GM19467 (cell line): Measurements from ENCODE around the gene PPP1R26.
"Not testable (repeated sequence)": the region's sequence is repeated elsewhere in the genome, so short reads cannot be mapped to it uniquely, and the experiment has no call there.

Experiments
- ATAC-seq: cut with Tn5 transposase; IDR thresholded peaks from one replicate; pipeline ENCODE4 v1.9.1; 2021; ENCODE audit warnings: mild to moderate bottlenecking, moderate library complexity; ENCODE audit not compliant: unreplicated experiment

PPP1R26 gene, protein sequence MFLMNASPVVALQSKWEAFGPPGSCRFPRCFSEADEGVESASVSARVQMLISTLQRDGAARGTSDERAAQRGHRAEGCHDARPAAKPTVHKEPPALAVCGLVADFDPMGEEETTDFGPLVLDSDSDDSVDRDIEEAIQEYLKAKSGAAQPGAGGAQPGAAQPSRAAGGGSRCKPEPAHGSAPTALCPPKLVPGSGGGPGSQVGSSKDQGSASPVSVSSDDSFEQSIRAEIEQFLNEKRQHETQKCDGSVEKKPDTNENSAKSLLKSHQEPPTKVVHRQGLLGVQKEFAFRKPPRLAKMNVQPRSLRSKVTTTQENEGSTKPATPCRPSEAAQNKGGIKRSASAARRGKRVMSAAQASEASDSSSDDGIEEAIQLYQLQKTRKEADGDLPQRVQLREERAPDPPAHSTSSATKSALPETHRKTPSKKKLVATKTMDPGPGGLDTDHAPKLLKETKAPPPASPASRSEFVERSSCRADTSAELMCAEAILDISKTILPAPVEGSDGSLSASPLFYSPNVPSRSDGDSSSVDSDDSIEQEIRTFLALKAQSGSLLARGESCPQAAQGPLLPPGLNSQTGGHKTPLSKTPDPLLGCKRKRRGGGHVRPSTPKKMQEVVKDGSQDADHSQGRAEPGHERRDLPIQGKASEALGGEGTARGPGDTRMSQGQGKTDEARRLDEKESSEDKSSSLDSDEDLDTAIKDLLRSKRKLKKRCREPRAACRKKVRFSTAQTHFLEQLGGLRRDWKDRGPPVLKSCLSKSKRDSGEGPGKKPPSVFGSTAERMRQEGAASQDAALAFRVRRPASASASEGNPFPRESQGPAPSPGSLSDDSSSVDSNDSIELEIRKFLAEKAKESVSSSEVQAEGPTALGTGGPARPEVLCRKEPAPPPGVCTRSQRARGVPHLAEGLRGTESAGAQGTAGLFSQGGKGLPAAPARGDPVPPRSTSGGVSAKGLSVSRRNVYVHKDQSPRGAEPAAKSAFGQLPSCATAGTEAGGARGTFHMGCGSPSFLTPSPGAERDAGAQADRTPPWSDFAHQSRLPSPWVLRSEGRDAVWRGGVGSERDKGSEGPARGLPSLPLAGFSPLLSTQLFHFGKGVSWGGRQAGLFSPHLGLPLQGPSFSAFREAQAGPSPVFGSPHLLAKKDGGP (N-terminal part only)

DNA sequence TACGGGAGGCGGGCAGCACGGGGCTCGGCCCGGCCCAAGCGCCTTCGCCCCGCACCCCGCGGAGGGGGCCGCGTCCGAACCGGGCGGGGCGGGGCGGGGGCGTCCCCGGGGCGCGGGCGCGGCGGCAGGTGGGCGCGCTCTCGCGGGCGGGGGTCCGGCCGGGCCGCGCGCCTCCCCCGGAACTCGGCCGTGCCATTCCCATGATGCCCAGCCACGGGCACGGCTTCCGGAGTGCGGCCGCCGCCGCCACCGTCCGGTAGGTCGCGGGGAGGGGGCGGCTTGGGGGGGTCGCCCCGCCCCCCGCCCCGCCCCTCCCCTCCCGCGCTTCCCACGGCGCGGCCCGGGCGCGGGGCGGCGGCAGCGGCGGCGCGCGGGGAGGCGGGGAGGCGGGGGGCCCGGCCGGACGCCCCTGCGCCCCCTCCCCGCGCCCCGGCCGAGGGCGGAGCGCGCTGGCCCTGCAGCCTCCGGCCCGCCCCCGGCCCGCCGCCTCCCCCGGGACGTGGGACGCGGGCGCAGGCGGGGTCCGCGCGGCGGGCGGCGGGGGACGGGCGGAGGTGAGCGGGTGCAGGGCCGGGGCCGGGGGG lies at the start of gene PPP1R26:
PPP1R26 (plus strand) TSS at position 314 of the 584 bp plus-strand sequence. CDS start 4,729 bp downstream, outside the sequence.
- ATAC-seq = no peak

DNA sequence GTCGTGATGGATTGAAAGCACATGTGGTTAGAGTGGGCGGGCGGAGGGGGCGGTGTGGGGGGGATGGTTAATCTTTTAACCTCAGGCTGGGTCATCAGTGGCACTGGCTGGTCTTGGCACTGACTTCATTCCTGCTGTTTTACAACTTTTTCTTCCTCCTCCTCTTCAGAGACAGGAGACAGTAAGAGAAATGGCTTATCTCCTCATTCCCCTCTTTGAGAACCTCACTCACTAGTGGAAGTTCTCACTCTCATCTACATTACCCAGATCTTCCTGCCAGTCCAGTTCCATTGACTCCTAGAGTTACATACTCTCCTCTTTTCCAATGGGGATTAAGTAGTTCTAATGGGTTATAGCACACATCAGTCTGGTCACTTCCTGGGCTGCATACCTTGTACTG lies 42.3 kb upstream of the PPP1R26 start:
- no peak for ATAC-seq

DNA sequence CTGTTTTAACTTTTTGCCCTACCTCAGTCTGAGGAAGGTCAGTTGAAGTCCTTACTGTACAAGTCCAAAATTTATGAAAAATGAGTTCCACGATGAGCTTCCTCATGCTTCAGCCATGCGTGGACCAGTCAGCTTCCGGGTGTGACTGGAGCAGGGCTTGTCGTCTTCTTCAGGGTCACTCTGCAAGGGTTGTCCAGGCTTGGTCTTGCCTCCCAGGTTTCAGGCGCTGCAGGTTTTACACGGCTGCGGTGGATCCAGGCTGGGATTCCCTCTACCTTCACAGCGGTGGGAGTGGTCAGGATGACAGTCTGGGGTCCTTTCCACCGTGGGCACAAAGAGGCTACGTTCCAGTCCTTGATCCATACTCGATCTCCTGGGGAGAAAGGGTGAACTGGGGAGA lies 41.9 kb upstream of the PPP1R26 start:
- ATAC-seq = not testable (repeated sequence)

DNA sequence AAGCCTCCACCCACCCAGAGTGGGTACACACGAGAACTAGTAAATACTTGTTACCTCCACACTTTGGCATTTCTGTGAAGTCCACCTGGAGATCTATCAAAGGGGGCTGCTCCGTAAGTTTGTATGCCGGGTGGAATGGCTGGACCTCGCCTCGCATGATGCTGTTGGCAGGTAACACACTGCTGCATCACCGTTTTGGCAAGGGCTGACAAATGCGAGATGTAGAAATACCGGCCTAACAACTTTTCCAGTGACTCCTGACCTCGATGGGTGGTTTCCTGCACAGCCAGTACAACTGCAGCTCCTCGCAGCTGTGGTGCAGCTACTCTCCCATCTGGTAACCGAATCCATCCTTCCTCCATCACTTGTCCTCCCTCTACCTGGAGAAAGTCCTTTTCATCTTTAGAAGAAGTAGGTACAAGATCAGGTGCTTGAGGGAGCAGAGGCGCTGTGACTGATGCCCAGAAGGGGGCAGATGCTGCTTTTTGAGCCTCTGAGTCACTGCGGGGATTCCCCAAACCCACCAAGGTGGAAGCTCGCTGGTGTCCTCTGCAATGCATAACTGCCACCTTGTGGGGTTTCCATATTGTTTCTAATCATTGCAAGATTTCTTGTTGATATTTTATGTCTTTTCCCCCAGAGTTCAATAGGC lies 40.9 kb upstream of the PPP1R26 start:
- ATAC-seq = not testable (repeated sequence)

DNA sequence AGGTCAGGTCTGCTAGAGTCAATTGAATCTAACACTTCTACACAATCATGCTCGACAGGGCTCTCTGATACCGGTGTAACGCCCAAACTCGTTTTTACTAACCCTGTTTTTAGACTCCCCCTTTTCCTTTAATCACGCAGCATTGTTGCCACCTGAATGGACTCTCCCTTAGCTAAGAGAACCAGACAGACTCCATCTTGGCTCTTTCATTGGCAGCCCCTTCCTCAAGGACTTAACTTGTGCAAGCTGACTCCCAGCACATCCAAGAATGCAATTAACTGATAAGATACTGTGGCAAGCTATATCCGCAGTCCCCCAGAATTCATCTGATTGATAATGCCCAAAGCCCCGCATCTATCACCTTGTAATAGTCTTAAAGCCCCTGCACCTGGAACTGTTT lies 40.1 kb upstream of the PPP1R26 start:
- not testable (repeated sequence) for ATAC-seq

DNA sequence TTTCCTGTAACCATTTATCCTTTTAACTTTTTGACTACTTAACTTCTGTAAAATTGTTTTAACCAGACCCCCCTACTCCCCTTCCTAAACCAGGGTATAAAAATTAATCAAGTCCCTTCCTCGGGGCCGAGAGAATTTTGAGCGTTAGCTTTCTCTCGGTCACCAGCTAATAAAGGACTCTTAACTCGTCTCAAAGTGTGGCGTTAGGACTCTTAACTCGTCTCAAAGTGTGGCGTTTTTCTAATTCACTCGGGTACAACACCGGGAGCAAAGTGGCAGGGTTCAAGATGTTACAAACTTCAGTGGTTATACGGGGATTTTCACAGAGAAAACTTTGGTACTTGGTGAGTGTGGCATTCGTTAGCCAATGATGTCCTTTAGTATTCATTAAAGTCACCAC lies 39.7 kb upstream of the PPP1R26 start:
- ATAC-seq = no peak

DNA sequence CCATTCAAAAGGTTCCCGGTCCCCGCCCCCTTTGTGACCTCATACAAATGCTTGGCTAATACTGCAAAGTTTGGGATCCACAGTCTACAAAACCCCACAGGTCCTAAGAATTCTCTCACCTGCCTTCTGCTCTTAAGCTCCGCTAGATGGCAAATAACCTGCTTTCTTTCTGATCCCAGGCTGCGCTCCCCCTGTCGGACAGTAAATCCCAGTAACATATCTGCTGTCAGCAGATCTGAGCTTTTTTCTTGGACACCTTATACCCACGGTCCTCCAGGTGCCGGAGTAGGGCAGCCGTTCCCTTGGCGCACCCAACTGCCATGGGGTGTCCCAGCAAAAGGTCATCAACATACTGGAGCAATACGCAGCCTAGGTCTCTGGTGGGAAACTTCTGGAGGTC lies 39.0 kb upstream of the PPP1R26 start:
- ATAC-seq = no peak

DNA sequence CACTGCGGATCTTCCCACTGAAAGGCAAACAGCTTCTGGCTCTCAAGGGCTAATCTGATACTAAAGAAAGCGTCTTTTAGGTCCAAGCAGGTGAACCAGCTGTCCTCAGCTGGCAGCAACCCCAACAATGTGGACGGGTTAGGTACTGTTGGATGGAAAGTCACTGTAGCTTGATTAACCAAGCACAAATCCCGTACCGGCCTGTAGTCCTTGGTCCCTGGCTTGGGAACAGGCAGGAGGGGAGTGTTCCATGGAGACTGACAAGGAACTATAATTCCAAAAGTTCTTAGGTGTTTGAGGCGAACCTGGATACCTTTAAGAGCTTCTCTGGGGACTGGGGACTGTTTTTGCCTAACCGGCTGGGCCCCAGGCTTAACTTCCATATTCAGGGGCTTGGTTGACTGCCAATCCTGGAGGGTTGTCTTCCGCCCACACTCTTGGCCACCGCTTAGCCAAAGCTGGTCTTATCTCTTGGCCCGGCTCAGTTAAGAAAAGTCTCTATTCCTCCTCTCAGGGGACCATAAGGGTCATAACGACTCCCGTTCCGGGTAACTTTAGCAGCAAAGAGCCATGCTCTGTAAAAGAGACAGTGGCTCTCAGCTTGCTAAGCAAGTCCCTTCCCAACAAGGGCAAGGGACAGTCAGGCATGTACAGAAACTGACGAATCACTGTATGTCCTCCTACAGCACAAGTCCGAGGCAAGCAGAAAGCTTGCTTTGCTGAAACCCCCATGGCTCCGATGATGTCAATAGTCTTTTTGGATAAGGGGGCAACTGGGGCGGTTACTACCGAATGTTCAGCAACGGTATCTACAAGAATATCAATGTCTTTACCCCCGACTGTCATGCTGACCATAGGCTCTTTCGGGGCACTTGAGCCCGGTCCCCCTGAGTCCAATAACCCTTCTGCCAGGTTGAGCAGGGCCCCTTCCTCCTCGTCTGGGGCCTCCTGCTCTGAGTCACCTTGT lies 38.2 kb upstream of the PPP1R26 start:
- ATAC-seq = not testable (repeated sequence)

DNA sequence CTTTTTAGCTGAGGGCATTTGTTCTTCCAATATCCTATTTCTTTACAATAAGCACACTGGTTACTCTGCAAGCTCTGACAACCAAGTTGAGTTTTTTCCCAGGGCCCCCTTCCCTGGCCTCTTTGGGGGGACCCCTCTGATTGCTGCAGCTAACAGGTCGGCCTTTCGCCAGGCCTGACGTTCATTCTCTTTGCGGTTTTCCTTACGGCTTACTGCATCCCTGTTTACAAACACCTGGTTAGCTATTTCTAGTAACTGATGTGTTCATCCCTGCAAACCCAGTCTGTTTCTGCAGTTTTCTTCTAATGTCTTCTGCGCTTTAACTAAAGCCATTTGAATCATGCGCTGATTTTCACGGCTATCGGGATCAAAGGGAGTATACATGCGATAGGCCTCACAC lies 37.5 kb upstream of the PPP1R26 start:
- ATAC-seq = no peak

DNA sequence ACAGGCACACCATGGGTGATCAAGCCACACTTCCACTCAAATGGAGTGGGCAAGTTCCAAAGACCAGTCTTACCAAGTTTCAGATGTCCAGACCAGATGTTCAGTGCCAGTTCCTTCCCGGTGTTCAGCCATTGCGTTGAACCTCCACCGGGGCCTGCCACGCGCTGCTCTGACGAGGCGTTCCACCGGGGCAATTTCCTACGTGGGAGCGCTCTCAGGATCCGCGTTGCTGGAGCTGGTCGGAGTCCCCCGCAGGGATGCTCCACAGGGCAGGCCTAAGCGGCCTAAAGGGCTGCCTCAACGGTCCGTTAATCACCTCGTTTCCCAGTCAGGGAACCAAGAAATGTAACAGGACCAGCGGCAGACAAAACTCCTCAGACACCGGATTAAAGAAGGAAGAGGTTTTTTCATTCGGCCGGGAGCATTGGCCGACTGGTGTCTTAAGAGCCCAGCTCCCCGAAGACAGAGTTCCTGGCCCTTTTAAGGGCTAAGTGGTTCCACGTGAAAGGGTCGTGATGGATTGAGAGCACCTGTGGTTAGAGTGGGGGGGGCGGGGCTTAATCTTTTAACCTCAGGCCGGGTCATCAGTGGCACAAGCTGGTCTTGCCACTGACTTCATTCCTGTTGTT lies 35.7 kb upstream of the PPP1R26 start:
- ATAC-seq = no peak

DNA sequence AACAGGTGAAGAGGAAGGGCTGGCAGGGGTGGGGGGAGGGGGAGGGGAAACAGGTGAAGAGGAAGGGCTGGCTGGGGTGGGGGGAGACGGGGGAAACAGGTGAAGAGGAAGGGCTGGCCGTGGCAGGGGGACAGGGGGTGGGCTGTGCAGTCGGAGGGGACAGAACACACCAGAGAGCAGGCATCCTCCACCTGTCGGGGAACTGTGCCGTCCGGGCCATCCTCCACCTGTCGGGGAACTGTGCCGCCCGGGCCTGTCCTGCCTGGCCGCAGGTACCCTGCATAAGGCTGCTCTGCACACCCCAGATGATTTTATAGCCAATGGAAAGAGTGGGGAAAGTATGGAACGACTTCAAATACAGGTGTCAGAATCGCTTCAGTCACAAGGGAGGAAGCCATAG lies 32.5 kb upstream of the PPP1R26 start:
- ATAC-seq = no peak

DNA sequence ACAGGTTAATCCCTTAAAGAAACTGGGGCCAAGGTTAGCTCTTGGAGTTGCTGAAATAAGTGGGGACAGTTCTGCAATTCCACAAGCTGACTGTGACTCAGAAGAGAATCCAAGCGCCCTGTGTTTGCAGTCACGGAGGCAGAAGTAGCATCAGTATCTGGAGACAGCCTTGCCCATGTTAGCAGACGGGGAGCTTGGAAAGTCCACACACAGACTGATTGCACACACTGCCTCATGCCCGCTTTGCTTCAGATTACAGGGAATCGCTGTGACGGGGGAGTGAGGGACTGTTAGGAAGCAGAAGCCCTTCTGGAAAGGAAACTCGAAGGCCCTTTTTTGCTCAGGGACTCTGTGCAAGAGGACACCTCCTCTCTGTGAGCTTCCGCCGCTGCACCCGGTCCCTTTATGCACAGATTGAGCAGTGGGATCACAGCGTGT lies 30.9 kb upstream of the PPP1R26 start:
- ATAC-seq = no peak

DNA sequence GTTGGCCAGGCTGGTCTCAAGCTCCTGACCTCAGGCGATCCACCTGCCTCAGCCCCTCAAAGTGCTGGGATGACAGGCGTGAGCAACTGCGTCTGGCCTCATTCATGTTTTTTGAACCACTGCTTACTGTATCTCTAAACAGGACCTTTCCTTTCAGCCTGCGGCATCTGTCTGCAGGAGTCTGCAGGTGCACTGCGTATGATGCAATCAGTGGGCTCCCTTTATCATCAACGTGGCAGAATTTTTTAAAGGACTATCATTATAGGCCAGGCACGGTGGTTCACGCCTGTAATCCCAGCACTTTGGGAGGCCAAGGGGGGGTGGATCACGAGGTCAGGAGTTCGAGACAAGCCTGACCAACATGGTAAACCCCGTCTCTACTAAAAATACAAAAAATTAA lies 30.1 kb upstream of the PPP1R26 start:
- not testable (repeated sequence) for ATAC-seq

DNA sequence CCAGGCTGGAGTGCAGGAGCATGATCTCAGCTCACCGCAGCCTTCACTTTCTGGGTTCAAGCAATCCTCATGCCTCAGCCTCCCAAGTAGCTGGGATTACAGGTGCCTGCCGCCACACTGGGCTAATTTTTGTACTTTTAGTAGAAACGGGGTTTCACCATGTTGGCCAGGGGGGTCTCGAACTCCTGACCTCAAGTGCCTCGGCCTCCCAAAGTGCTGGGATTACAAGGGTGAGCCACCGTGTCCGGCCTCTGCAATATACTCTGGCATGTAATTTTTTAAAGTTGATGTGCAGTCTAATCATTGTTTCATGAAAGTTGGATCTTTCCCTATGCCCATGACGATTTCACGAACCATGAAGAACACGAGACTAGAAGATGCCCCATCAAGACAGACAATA lies 28.6 kb upstream of the PPP1R26 start:
- no peak for ATAC-seq

DNA sequence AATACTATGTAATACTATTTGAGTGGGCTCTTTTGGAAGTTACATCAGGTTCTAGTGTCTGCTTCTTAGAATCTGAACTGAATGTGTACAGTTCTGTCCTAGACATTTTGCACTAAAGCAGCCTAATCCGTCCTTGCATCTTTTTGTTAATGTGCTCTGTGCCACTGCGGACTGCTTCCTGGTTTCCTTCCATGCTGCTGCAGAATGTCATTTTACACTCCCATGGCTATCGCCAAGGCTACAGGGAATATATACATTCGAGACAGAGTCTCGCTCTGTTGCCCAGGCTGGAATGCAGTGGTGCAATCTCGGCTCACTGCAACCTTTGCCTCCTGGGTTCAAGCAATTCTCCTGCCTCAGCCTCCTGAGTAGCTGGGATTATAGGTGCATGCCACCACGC lies 27.7 kb upstream of the PPP1R26 start:
- ATAC-seq = not testable (repeated sequence)

DNA sequence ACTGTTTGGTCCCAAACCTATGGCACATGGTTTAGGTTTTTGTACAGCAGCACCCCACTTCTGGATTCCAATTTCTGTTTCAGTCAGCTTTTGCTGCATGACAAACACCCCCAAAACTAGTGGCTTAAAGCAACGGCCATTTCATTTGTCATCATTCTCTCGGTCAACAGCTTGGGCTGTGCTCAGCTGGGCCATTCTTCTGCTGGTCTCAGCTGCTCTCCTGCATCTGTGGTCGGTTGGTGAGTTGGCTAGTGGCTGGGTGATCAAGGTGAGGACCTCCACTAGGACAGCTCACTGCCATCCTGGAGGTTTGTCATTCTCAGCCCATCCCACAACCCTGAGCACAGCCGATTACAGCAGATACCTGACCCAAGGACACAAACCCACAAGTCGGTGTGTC lies 24.8 kb upstream of the PPP1R26 start:
- ATAC-seq = no peak

DNA sequence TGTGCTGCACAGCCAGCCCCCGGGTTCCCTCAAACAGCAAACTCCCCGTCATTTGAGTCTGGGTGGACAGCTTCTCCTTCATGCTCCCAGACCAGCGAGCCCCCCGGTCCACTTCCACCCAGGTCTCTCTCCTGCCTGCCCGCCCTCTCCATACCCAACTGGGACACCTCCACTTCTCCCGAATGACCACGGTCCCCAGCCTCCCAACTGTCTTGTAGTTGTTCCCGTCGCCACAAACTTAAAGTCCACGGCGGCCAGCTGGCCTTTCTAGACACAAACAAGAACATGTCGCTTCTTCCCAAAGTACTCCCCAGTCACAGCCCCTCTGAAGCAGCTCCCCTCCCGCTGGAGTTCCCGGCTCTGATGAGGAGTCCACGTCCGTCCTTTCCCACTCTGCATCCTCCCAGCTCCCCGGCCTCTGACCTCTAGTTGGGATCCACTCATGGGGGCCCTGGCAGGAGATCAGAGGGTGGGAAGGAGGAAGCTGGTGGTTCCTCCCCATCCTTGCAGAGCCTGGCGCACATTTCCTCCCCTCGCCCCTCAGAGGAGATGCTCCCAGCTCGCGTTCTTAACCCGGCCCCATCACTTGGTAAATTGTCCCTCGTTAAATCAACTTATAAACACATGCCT lies 24.1 kb upstream of the PPP1R26 start:
- ATAC-seq = no peak

DNA sequence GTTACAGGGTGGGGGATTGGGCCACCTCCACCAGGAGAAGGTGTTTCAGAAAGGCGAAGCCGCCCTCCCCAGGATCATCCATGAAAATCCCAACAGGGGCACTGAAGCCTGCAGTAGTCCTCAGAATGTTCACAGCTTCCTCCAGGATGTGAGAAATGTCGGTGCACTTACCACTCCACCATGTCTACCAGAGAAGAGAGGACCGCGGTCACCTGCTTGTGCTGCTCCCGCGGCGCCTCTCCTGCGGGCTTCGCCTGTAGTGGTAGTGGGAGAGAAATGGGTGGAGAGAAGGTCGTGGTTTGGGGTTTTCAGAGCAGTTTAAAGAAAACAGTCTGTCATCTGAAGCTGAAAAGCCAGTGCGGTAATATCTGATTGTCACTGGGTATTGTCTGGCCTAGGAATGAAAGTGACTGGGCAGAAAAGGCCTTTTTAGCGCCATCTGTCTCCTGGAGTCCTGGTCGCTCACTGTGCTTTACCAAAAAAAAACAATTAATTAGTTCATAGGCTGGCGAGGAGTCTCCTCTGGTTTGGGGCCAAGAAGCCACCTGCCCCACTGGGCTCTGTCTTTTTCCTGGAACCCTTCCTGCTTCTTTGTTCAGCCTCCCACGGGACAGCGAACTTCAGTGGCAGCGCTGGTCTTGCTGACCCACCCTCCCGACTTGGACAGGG lies 23.0 kb upstream of the PPP1R26 start:
- ATAC-seq = no peak
